Activated CD4-positive, alpha-beta T cell treated with anti-CD3 and anti-CD28 coated beads for 4 hours (primary cell): Measurements from ENCODE around the gene SYT7.

Experiments
- DNase-seq, 2 donors: peaks; one replicate each; pipeline ENCODE4 v3.0.0-alpha.2; 2020

Gene SYT7

GRCh38 chr11:61609000-61609979 lies 28.4 kb upstream of the SYT7 start:
- DNase-seq = no peak

- no peak for DNase-seq
These were observed 27.2 kb upstream of the SYT7 start for GRCh38 chr11:61607920-61608599.

- no peak for DNase-seq
These were observed 26.6 kb upstream of the SYT7 start for GRCh38 chr11:61607426-61607825.

- DNase-seq = no peak
These were observed 22.8 kb upstream of the SYT7 start for GRCh38 chr11:61603667-61604066.

- DNase-seq = no peak
These were observed 22.1 kb upstream of the SYT7 start for GRCh38 chr11:61602775-61603569.

GRCh38 chr11:61601512-61601911 lies 20.6 kb upstream of the SYT7 start:
- DNase-seq = no peak

GRCh38 chr11:61599968-61600710 lies 19.3 kb upstream of the SYT7 start:
- no peak for DNase-seq

GRCh38 chr11:61598886-61599868 lies 18.3 kb upstream of the SYT7 start:
- DNase-seq = no peak

GRCh38 chr11:61598374-61598773 lies 17.5 kb upstream of the SYT7 start:
- DNase-seq = no peak

- no peak for DNase-seq
These were observed 16.1 kb upstream of the SYT7 start for GRCh38 chr11:61596990-61597389.

GRCh38 chr11:61596542-61596941 lies 15.7 kb upstream of the SYT7 start:
- DNase-seq = no peak

GRCh38 chr11:61594907-61595257 lies 14.0 kb upstream of the SYT7 start:
- DNase-seq = no peak

GRCh38 chr11:61593151-61593550 lies 12.3 kb upstream of the SYT7 start:
- no peak for DNase-seq

- no peak for DNase-seq
These were observed 11.3 kb upstream of the SYT7 start for GRCh38 chr11:61592176-61592575.

GRCh38 chr11:61589961-61590360 lies 9.1 kb upstream of the SYT7 start:
- no peak for DNase-seq

GRCh38 chr11:61588728-61589191 lies 7.9 kb upstream of the SYT7 start:
- peak in 1 of 2 donors; percentile 36 for DNase-seq

GRCh38 chr11:61587951-61588727 lies 7.3 kb upstream of the SYT7 start:
- DNase-seq = peak; percentile 55 to 61

- DNase-seq = peak; percentile 23 to 24
These were observed 6.7 kb upstream of the SYT7 start for GRCh38 chr11:61587541-61587941.

- DNase-seq = no peak
These were observed 6.0 kb upstream of the SYT7 start for GRCh38 chr11:61586792-61587430.

GRCh38 chr11:61585115-61585514 lies 4.2 kb upstream of the SYT7 start:
- no peak for DNase-seq
